COLO829 (cell line): ENCODE results near the gene SVEP1.
"Not testable (repeated sequence)": the region's sequence is repeated elsewhere in the genome, so short reads cannot be mapped to it uniquely, and the experiment has no call there.

Experiments used
- DNase-seq: peaks from one replicate; pipeline ENCODE4 v3.0.0; 2012; ENCODE audit warnings: low spot score

The SVEP1 gene

DNA sequence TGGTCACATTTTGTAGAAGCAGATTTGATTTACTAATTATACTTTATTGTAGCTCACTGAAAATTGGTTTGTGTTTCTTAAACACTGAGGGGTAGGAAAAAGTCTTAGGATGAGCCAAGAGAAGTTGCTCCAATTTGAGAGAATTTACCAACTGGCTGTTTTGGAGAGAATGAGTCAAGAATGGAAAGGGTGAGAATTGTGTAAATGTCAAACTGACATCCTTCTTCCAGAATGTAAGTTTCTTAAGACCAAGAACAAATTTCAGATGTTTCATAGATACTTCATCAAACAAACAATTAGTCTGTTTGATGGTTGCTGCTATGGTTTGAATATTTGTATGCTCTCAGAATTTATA lies 135.7 kb downstream of the SVEP1 start:
- DNase-seq = no peak

GRCh38 chr9:110443146-110443865 lies 136.2 kb downstream of the SVEP1 start:
- DNase-seq = no peak

DNA sequence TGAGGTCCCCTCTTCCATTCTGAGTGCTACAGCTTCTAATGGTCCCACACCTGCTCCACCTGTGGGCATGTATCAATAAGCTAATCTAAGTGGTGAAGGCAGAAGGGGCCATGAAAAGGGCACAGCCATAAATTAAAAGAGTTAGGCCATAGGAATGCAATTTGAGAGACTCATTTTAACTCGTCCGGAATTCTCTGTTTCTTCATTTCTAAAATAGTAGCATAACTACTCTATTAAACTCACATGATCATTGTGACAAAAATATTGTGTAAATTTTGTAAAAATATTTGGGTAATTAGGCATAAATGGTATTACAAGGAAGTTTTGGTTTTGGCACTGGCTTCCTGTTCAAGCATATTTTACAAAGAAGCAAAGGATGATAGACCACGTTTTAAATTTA lies 138.7 kb downstream of the SVEP1 start:
- DNase-seq = no peak

- DNase-seq = peak; percentile 28
These were observed 139.4 kb downstream of the SVEP1 start for GRCh38 chr9:110440172-110440571.

GRCh38 chr9:110432253-110432652 lies 147.3 kb downstream of the SVEP1 start:
- no peak for DNase-seq

DNA sequence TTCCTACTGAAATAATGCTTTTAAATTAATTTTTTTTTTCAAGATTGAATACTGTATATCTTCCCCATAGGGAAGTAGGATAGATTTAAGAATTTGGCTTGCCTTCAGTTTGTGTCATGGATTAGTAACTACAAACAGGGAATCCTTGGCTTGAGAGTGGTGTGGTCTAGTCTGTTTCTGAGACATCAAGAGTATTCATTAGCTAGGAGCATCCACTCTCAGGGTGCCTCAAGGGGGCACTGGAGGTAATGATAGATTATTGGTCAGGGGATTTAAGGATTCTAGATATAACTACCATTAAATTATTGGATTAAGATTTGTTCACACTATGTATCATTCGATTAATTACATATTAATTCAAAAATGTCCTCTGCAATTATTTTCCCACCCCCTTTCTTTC lies 150.1 kb downstream of the SVEP1 start:
- DNase-seq = no peak

GRCh38 chr9:110427497-110428104 lies 151.9 kb downstream of the SVEP1 start:
- peak; percentile 27 for DNase-seq

- DNase-seq = no peak
These were observed 153.4 kb downstream of the SVEP1 start for GRCh38 chr9:110426052-110426709.

GRCh38 chr9:110414471-110414870 lies 165.1 kb downstream of the SVEP1 start:
- DNase-seq = no peak

DNA sequence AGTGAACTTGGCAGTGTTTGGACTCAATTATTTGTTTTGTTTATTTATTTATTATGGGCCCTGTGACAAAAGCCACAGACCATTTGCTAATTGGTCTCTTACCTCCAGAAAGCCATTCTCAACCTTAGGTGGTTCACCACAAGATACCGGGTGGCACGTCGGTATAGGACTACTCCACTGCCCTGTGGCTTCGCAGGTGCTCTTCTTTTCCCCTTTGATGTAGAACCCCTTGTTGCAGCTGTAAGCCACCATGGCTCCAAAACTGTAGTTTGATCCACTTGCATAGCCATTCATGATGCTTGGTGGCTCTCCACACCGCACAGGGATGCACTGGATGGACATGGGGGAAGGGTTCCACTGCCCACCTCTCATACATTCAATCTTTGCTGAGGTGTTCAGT lies 168.6 kb downstream of the SVEP1 start:
- DNase-seq = no peak

DNA sequence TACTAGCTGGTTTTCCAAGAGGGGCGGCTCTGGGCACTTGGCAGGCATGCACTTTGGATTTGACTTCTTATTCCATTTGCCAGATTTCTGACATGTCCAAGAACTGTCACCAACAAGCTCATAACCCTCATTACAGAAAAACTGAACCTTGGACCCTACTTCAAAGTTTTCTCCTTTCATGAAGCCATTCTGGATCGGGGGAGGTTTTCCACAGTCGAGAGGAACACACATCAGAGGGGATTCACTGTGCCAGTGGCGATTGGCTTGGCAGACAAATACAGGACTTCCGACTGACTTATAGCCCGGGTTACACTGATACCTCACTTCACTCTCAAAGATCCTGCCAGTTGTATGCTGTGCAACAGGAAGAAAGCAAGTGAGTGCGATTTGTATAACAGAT lies 170.9 kb downstream of the SVEP1 start:
- no peak for DNase-seq

- DNase-seq = no peak
These were observed 173.6 kb downstream of the SVEP1 start for GRCh38 chr9:110405858-110406443.

- DNase-seq = no peak
These were observed 175.1 kb downstream of the SVEP1 start for GRCh38 chr9:110404473-110404872.

- no peak for DNase-seq
These were observed 179.6 kb downstream of the SVEP1 start for GRCh38 chr9:110399983-110400382.

DNA sequence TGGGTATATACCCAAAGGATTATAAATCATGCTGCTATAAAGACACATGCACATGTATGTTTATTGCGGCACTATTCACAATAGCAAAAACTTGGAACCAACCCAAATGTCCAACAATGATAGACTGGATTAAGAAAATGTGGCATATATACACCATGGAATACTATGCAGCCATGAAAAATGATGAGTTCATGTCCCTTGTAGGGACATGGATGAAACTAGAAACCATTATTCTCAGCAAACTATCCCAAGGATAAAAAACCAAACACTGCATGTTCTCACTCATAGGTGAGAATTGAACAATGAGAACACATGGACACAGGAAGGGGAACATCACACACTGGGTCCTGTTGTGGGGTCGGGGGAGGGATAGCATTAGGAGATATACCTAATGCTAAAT lies 180.5 kb downstream of the SVEP1 start:
- not testable (repeated sequence) for DNase-seq

DNA sequence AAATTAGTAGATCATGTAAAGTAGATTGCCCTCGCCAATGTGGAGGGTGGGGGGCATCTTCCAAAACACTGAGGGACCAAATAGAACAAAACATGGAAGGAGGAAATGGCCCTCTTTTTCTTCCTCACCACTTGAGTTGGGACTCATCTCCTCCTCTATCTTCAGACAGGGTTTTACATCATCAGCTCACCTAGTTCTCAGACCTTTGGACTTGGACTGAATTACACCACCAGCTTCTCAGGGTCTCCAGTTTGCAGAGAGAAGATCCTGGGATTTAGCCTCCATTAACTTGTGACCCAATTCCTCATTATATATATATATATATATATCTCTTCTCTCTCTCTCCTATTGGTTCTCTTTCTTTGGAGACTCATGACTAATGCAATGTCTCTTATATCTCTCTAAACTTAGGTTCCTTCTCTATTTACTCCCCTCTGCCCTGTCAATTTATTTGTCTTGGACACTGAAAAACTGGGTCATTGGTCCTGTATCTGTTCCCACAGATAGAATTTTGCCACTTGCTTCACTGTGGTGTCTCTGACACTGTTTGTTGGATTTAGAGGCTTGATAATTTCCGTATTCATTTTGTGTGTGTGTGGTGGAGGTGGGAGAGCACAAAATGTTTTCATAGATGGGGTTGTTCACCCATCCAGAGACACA lies 187.6 kb downstream of the SVEP1 start:
- no peak for DNase-seq

- no peak for DNase-seq
These were observed 190.3 kb downstream of the SVEP1 start for GRCh38 chr9:110389148-110389750.

DNA sequence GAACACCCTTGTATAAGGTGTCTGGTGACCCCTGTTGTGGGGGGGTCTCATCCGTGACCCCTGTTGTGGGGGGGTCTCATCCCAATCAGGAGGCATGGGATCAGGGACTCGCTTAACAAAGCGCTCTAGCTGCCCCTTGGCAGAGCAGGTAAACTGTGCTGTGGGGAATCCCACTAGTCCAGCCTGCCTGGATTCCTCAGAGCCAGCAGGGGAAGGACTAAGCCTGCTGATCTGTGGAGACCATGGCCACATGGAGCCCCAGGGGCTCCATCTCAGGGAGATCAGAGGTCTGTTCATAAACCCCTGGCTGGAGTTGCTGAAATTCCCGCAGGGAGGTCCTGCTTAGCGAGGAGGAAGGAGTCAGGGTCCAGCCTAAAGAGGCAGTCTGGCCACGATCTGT lies 196.1 kb downstream of the SVEP1 start:
- no peak for DNase-seq

DNA sequence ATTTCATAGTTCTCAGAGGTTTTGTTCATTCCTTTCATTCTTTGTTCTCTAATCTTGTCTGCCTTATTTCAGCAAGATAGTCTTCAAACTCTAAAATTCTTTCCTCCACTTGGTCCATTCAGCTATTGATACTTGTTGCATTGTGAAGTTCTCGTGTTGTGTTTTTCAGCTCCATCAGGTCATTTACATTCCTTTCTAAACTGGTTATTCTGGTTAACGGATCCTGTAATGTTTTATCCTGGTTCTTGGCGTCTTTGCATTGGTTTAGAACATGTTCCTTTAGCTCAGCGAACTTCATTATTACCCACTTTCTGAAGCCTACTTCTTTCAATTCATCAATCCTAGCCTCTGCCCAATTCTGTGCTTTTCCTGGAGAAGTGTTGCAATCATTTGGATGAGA lies 196.8 kb downstream of the SVEP1 start:
- DNase-seq = no peak

GRCh38 chr9:110371411-110372007 lies 208.0 kb downstream of the SVEP1 start:
- DNase-seq = no peak

GRCh38 chr9:110370315-110370714 lies 209.2 kb downstream of the SVEP1 start:
- no peak for DNase-seq

DNA sequence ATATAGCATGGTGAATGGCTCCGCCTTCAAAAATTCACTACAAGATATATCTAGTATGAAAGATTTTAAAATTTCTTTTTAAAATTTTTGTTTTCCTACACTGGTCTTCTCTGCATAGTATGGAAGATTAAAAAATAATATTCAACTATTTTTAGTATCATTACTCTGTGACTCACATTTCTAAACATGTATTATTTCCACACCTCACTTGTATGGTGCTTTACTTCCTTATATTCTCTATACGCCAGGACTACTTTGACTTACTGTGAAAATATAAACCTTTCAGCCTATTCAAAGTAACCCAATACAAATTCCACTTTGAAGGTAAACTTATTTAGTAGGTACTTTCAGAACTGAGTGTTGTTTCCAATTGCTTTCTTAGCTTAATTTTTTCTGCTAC lies 215.1 kb downstream of the SVEP1 start:
- no peak for DNase-seq
